Astrocyte (in vitro differentiated cells and primary cell): ENCODE measurements around the gene VCL.

Source experiments
- EZH2 ChIP-seq: IDR thresholded peaks from 2 replicates; pipeline ENCODE4 v1.6.1; 2012; ENCODE audit warnings: mild to moderate bottlenecking, low read length, inconsistent platforms; ENCODE audit not compliant: insufficient read depth
- TF ChIP-seq, protein P1 (sequence below): IDR thresholded peaks from 2 replicates; pipeline ENCODE4 v1.5.1; 2011; ENCODE audit warnings: low read depth, mild to moderate bottlenecking, inconsistent platforms, low read length, moderate library complexity; ENCODE audit not compliant: insufficient read depth

DNA sequence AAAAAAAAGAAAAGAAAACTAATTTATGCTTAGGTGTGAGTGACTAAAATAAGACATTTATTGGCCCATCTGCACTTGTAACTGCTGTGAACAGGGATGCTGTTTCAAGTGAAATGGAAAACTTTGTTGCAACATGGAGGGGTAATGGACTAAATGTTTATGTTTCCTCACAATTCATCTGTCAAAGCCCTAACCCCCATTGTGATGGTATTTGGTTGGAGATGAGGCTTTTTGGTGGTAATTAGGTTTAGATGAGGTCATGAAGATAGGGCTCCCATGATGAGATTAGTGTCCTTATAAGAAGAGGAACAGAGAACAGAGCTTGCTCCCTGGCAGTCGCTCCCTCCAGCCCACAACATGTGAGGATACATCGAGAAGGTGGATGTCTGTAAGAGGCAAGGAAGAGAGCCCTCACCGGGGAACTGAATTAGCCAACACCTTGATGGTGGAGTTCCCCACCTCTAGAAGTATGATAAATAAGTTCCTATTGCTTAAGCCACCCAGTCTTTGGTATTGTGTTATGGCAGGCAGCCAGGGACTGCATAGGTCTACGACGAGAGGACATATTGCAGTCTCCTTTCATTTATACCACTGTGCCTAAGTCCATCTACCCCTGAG lies 28.6 kb upstream of the VCL start:
- TF ChIP-seq, protein P1, sequence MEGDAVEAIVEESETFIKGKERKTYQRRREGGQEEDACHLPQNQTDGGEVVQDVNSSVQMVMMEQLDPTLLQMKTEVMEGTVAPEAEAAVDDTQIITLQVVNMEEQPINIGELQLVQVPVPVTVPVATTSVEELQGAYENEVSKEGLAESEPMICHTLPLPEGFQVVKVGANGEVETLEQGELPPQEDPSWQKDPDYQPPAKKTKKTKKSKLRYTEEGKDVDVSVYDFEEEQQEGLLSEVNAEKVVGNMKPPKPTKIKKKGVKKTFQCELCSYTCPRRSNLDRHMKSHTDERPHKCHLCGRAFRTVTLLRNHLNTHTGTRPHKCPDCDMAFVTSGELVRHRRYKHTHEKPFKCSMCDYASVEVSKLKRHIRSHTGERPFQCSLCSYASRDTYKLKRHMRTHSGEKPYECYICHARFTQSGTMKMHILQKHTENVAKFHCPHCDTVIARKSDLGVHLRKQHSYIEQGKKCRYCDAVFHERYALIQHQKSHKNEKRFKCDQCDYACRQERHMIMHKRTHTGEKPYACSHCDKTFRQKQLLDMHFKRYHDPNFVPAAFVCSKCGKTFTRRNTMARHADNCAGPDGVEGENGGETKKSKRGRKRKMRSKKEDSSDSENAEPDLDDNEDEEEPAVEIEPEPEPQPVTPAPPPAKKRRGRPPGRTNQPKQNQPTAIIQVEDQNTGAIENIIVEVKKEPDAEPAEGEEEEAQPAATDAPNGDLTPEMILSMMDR, result no peak
- no peak for TF ChIP-seq EZH2
